AG09319 (cell line): ENCODE measurements around the gene EPN2.

Source experiments
- DNase-seq: peaks from one replicate; pipeline ENCODE4 v3.0.0-alpha.2; 2010; ENCODE audit warnings: low read depth; ENCODE audit errors: extremely low read depth
- TF ChIP-seq, protein P1 (sequence below): IDR thresholded peaks from 2 replicates; pipeline ENCODE4 v1.5.1; 2011; ENCODE audit warnings: low read depth, mild to moderate bottlenecking, inconsistent platforms, low read length, moderate library complexity

EPN2 gene

DNA sequence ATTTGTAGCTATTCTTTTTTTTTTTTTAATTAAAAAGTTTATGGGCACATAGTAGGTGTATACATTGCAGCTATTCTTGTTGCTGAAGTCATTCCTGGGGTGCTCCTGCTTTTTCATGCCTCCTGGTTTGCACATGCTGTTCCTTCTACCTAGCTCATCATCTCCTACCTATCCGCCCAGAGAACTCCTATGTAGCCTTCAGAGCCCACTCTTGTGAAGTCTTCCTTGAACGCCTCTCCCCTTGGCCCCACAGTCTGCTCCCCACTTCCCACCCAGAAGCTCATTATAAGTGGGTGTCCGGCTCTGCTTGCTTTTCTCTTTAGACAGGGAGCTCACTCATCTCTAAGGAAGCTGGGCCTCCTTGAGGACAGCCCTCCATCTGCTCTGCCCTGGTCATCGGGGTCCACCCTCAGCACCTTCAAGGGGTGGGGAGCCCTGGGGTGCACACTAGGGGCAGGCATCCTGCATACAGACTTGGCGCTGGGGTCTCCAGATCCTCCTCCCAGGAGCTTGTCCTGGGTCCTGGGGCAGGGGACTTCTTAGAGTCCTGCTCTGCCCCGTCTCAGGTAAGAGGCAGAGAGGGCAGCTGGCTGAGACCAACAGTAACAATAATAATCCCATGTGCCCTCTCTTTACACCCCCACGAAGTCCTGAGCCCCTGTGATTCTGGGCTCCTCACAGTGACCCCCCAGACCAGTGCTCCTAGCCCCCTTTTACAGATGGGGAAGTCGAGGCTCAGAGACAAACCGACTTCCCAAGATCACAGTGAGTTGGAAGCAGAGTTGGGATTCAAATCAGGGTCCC lies 128.9 kb downstream of the EPN2 start:
- DNase-seq: no peak
- TF ChIP-seq, protein P1, sequence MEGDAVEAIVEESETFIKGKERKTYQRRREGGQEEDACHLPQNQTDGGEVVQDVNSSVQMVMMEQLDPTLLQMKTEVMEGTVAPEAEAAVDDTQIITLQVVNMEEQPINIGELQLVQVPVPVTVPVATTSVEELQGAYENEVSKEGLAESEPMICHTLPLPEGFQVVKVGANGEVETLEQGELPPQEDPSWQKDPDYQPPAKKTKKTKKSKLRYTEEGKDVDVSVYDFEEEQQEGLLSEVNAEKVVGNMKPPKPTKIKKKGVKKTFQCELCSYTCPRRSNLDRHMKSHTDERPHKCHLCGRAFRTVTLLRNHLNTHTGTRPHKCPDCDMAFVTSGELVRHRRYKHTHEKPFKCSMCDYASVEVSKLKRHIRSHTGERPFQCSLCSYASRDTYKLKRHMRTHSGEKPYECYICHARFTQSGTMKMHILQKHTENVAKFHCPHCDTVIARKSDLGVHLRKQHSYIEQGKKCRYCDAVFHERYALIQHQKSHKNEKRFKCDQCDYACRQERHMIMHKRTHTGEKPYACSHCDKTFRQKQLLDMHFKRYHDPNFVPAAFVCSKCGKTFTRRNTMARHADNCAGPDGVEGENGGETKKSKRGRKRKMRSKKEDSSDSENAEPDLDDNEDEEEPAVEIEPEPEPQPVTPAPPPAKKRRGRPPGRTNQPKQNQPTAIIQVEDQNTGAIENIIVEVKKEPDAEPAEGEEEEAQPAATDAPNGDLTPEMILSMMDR: no peak

DNA sequence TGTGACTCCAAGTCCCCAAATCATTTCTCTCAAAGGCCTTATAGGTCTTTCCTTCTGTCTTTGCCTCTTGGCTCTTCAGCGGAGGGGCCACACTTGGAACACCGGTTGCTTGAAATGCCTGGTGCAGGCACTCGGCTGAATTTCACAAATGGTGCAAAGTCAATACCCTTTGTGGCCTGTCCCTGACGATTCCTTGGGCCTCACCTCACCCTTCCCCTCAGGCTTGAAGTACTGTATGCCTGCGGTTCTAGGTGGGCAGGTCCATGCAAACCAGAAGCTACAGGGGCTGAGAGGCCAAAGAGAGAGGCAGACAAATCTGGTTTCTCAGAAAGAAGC lies 129.4 kb downstream of the EPN2 start:
- DNase-seq: no peak
- TF ChIP-seq, protein P1: no peak

DNA sequence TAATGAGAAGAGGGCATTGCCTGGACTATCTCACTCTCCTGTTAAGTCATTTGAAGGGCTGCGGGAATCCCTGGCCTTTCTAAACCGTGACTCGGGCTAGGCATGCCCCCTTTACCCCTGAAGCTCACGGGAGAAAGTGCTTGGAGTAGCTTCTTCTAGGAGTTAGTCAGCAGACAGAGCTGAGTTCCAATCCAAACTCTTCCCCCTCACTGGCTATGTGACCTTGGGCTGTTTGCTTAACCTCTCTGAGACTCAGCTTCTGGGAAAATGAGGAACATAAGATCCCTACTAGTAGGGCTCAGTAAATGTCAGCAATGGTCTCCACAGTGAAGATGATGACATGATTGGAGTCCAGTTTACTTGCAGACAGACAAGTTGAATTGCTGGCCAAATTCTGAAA lies 131.1 kb downstream of the EPN2 start:
- TF ChIP-seq, protein P1: no peak
- no peak for DNase-seq

DNA sequence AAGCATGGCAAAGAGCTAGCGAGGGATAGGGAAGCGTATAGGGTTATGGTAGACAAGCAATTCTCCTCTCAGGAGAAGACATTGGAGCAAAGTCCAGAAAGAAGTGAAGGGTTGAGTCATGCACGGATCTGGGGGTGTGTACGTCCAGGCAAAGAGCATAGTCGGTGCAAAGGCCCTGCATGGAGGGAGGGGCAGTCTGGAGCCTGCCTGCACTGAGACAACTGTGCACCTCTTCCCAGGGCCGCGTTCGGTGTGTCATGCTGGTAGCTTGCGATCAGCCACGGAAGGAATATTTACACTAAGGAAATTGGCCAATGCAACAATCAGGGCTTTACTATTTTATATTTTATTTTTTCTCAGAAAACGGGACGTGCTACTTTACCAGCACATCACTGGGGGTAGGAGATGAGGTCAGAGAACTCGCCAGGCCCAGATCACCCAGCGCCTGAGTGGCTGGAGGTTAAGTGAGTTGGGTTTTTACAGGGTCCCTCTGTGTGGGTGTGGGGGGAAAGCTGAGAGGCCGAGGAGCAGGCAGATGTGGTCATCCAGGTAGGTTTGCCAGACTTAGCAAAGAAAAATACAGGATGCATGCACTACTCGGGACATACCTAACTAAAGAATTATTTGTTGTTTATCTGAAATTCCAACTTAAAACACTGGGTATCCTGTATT lies 132.1 kb downstream of the EPN2 start:
- no peak for DNase-seq
- TF ChIP-seq, protein P1: no peak

DNA sequence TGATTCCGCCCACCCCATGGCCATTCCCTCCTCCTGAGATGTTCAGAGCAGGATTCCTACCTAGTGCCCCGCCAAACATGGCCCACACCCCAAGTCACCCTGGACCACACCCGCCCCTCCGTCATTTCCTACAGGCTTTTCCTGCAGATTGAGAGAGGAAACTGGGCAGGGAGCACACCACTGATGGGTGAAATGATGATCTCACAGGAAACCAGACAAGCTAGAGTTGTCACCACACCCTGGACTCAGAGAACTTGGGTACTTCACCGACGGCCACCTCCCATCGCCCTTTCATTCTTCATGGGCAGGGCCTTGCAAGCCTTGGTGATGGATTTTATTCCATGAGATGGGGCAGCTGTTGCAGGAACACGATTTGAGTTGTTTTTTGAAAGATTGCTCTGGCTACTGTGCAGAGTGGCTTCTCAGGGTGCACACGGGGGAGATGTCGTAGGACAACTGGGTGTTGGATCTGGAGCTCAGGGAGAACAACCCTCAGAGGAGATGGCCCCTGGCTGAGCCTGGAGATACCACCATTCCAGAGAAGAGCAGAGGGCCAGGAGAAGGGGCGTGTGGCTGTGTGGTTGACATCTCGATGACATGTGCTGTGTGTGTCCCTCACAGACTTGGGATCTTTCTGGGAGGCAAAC lies 132.8 kb downstream of the EPN2 start:
- TF ChIP-seq, protein P1: no peak
- no peak for DNase-seq

DNA sequence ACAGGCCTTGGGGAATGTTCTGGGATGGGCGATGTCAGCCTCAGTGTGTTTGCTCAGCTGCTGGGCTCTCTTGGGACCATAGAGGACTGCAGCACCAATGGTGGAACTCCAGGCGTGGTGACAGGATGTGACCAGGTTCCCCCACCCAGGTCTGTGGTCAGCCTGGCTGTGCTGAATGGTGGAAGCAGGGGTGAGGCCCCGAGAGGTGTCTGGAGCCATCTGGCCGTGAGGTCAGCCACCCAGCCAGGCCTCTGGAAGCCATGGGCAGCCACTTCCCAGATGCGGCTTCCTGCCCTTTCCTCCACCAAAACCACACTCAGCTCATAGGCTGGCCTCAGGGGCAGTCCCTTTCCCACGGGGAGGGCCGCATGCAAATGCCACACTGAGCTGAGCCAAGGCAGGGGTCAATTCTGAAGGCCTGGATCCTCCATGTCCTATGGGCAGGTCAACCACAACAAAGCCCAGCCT lies 133.4 kb downstream of the EPN2 start:
- no peak for DNase-seq
- TF ChIP-seq, protein P1: no peak
